ENCODE data around the gene ZNF521.

Gene ZNF521

GRCh38 chr18:25335062-25335461, 16.9 kb downstream of the ZNF521 start:
- no peak for DNase-seq

GRCh38 chr18:25334588-25334987, 17.4 kb downstream of the ZNF521 start:
- no peak for DNase-seq

GRCh38 chr18:25332002-25332401, 20.0 kb downstream of the ZNF521 start:
- no peak for DNase-seq

- no peak for DNase-seq
Observed at GRCh38 chr18:25329783-25330182, 22.2 kb downstream of the ZNF521 start.

GRCh38 chr18:25327584-25327983, 24.4 kb downstream of the ZNF521 start:
- no peak for DNase-seq

- no peak for DNase-seq
Observed at GRCh38 chr18:25326361-25326952, 25.5 kb downstream of the ZNF521 start.

GRCh38 chr18:25322806-25323205, 29.2 kb downstream of the ZNF521 start:
- DNase-seq = no peak

- DNase-seq = no peak
Observed at GRCh38 chr18:25316381-25317018, 35.5 kb downstream of the ZNF521 start.

GRCh38 chr18:25314838-25315190, 37.2 kb downstream of the ZNF521 start:
- DNase-seq = no peak

- no peak for DNase-seq
Observed at GRCh38 chr18:25314151-25314837, 37.7 kb downstream of the ZNF521 start.

- no peak for DNase-seq
Observed at GRCh38 chr18:25313268-25313667, 38.7 kb downstream of the ZNF521 start.

GRCh38 chr18:25310045-25310444, 41.9 kb downstream of the ZNF521 start:
- DNase-seq = no peak

GRCh38 chr18:25308381-25308780, 43.6 kb downstream of the ZNF521 start:
- no peak for DNase-seq

- DNase-seq = no peak
Observed at GRCh38 chr18:25307192-25307591, 44.8 kb downstream of the ZNF521 start.

GRCh38 chr18:25306671-25307070, 45.3 kb downstream of the ZNF521 start:
- DNase-seq = no peak

GRCh38 chr18:25305584-25305983, 46.4 kb downstream of the ZNF521 start:
- DNase-seq = no peak

GRCh38 chr18:25300492-25300891, 51.5 kb downstream of the ZNF521 start:
- DNase-seq = no peak

GRCh38 chr18:25299426-25300300, 52.3 kb downstream of the ZNF521 start:
- no peak for DNase-seq

- DNase-seq = no peak
Observed at GRCh38 chr18:25298853-25299274, 53.1 kb downstream of the ZNF521 start.

GRCh38 chr18:25295624-25296138, 56.3 kb downstream of the ZNF521 start:
- DNase-seq = no peak

- DNase-seq = no peak
Observed at GRCh38 chr18:25291150-25291549, 60.8 kb downstream of the ZNF521 start.

- DNase-seq = no peak
Observed at GRCh38 chr18:25289001-25289631, 62.9 kb downstream of the ZNF521 start.

Measured in activated T-cell treated with anti-CD3 and anti-CD28 coated beads, Interleukin-2, amount 50 U/mL, for 1 hour (primary cell).